Heart left ventricle (tissue), 13 donors: ENCODE results near the gene JADE1.

Source experiments
- CTCF ChIP-seq, 12 donors: fragments of 200-600 bp; sonication (generic) in 4 of 12; IDR thresholded peaks; one replicate each; pipeline versions ENCODE4 v1.5.0 to v1.8.0; 2018 to 2022; ENCODE audit warnings: antibody characterized with exemption in 12 of 12, mild to moderate bottlenecking in 5 of 12
- POLR2A ChIP-seq, 2 donors: fragments of 450-650 bp; IDR thresholded peaks; one replicate each; pipeline ENCODE4 v1.6.1; 2017; ENCODE audit warnings: antibody characterized with exemption in 2 of 2, mild to moderate bottlenecking in 2 of 2, moderate library complexity in 2 of 2
- donor health status: ischemic (EF 13 %, LVEDD 7.1; RV severe dilation, severe dysfunction).
- donor health status: DM: no; HTN: yes; CAD: no.
- donor health status: DM: no; HTN: no; CAD: no.
- donor health status: ischemic (EF 25% LVEDD 6.9; RV normal size, moderate dysfunction).
- donor health status: ischemic (EF 25% LVEDD 5.7; RV mildly dilated, moderate dysfunction).
- donor health status: ischemic (EF 35%, LVEDD 5.7; RV mildly dilated, moderate dysfunction).
- donor health status: nonischemic (EF 11% LVEDD 7.7; RV severe dilation, severe dysfunction).
- donor health status: DM: yes; HTN: yes; CAD: no.
- donor health status: PGD.
- donor health status: ischemic (EF 29% LVEDD 5.4; RV normal size, mild dysfunction).
- donor health status: nonischemic (EF 23%, LVEDD 6.1; RV moderate dilation, normal function).

GRCh38 chr4:128877934-128878333, 68.4 kb downstream of the JADE1 start:
- TF ChIP-seq CTCF (IDR thresholded peaks at IDR 0.05) (no peak), POLR2A (IDR thresholded peaks at IDR 0.05) (no peak)
